Nucleus accumbens (tissue), 56 donors: Measurements from ENCODE around the gene CES3.

Experiments
- DNase-seq, 56 donors: peaks; one replicate each; lab custom pipeline; 2025; lab: John Stamatoyannopoulos, UW

CES3 gene

GRCh38 chr16:67022531-67023214, 61.6 kb downstream of the CES3 start:
- DNase-seq = no peak

GRCh38 chr16:67023689-67024088, 62.6 kb downstream of the CES3 start:
- no peak for DNase-seq
